GM19463 (cell line): ENCODE results near the gene RABGAP1.
"Not testable (repeated sequence)": the region's sequence is repeated elsewhere in the genome, so short reads cannot be mapped to it uniquely, and the experiment has no call there.

Source experiments
- ATAC-seq: cut with Tn5 transposase; IDR thresholded peaks from one replicate; pipeline ENCODE4 v1.9.1; 2021; ENCODE audit warnings: mild to moderate bottlenecking, moderate library complexity; ENCODE audit not compliant: unreplicated experiment

RABGAP1 gene

GRCh38 chr9:122940749-122941581, at the start of gene RABGAP1:
Gene RABGAP1, plus strand, starts transcription at chr9:122941020. Its CDS starts 16,040 bp downstream, at chr9:122957060.
- peak; percentile 98 for ATAC-seq

DNA sequence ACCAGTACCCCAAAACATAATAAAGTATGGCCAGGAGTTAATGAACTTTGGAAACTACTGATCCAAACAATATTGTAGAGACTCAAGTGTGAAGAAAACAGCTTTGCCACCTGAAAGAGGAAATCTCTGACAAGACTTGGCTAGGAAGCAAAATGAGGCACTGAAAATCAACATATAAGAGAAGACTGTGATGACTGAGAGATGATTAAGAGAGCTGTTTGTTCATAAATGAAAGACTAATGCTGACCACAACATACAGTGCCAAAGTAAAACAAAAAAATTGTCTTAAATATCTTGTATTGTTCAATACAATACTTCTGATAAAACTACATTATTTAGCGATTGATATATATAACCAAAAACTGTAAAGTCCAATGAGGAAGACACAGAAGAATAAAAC, 42.9 kb upstream of the RABGAP1 start:
- ATAC-seq, result no peak

GRCh38 chr9:122900791-122901190, 40.0 kb upstream of the RABGAP1 start:
- ATAC-seq, result no peak

DNA sequence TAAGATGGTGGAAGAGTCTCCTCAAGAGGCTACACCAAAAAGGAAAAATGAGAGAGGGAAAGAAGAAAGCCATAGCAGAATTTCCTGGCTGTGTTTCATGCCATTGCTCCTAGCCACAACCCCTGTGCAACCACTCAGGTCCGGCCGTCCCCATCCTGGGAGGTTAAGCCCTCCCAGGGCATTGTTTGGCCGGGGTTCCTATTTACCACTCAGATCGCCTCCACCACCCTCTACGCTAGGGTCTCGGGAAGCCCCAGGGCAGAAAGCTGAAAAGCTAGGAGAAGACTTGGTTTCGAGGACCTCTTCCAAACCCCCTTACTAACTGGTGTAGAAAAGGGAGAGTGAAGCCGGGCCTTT, 36.4 kb upstream of the RABGAP1 start:
- ATAC-seq, result peak; percentile 23

- peak; percentile 83 for ATAC-seq
These were observed 35.8 kb upstream of the RABGAP1 start, which contains the start of gene RC3H2 for GRCh38 chr9:122904823-122905710. Gene RC3H2, minus strand, starts transcription at chr9:122905359. Its CDS starts 7,850 bp downstream, at chr9:122897509.

- ATAC-seq, result not testable (repeated sequence)
These were observed 34.7 kb upstream of the RABGAP1 start for GRCh38 chr9:122906122-122906521.

DNA sequence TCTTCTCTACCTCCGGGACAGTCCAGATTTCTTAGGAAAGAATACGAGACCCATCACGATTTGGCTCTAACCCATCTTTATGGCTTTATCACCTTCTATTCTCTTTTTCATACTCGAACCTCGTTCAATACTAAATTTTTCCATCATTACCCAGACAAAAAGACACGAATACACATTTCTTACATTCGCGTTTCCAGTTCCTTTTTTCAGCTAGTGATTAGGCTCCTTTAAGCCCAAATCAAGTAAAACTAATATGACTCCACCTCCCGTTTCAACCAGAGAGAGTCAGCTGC, 28.2 kb upstream of the RABGAP1 start:
- no peak for ATAC-seq

DNA sequence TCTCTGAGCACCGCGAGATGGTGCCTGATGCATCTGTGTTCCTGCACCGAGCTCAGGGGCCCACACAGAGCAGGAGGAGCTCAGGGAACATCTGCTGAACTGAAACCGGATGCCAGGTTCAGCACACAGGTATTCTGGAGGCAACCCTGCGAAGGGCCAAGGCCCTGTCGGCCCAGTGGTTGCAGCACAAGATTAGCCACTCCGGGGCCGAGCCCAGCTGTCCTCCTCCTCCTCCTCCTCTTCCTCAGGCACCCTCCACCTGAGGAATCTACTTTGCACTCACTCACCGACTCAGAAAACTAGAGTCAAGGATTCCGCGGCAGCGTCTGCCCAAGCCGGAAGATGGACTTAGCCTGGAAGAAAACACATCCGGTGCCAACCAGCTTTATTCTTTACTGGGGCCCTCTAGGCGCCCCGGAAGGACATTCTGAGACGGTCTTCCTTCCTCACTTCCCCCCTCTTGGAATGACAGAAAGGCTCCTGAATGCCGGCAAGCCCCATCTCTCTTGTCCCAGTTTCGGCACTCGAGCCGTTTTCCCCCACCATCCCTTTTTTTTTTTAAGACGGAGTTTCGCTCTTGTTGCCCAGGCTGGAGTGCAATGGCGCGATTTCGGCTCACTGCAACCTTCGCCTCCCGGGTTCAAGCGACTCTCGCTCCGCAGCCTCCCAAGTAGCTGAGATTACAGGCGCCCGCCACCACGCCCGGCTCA, 27.7 kb upstream of the RABGAP1 start, which contains the start of gene ZBTB6:
ZBTB6 (minus strand) TSS at position 360 of the 710 bp plus-strand sequence. CDS start 1,251 bp downstream, outside the sequence.
- peak; percentile 98 for ATAC-seq

DNA sequence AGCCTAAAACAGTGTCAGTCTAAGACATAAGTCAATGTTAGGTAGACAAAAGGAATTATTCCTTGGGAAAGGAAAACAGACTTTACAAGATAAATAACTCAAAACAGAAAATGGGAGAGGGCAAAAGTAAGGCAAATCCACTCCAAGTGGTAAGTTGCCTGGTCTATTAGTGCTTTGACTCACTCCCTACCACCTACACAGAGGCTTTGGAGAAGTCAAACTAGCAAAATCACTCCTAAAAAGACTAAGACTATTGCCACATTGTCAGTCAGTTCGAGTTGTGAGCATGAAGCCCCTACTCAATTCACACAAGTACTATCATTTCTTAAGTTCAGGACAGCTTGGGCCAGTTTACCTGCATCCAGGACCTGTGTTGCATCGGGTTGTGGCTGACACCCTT, 22.5 kb upstream of the RABGAP1 start:
- ATAC-seq, result no peak

DNA sequence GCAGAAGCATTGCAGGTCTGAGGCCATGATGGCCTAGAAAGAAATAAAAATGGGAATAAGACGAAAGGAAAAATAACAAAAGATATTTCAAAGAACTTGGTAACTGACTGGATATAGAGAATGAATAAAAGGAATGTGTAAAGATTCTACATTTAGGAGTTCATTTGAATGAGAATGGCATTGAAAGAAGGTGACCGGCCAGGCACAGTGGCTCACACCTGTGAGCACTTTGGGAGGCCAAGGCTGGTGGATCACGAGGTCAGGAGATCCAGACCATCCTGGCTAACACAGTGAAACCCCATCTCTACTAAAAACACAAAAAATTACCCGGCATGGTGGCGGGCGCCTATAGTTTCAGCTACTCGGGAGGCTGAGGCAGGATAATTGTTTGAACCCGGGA, 18.1 kb upstream of the RABGAP1 start:
- ATAC-seq, result no peak

- no peak for ATAC-seq
These were observed 16.9 kb upstream of the RABGAP1 start for GRCh38 chr9:122923947-122924346.

DNA sequence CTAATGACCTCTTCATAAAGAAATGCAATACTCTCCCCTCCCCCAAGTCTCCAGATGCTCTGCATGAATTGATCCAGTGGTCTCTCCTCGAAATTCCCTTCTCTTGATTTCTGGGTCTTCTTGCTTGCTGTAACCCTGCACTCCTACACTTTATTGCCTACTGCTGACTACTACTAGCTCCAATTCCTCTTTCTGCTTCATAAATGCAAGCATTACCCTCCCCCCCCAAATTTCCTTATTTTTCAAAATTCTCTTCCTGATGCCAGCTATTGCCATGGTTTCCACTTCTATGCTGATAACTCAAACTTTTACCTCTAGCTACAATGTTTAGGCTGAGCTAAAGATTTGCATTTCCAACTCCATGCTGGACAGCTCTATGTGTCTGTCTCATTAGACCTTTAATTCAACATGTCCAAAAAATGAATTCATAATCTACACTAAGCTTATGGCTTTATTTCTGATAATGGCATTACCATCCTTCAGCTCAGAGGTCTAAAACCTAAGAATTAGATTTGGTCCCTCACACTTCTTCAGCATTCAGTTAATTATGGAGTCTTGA, 10.9 kb upstream of the RABGAP1 start:
- no peak for ATAC-seq

- peak; percentile 16 for ATAC-seq
These were observed 10.1 kb upstream of the RABGAP1 start for GRCh38 chr9:122930541-122931225.

DNA sequence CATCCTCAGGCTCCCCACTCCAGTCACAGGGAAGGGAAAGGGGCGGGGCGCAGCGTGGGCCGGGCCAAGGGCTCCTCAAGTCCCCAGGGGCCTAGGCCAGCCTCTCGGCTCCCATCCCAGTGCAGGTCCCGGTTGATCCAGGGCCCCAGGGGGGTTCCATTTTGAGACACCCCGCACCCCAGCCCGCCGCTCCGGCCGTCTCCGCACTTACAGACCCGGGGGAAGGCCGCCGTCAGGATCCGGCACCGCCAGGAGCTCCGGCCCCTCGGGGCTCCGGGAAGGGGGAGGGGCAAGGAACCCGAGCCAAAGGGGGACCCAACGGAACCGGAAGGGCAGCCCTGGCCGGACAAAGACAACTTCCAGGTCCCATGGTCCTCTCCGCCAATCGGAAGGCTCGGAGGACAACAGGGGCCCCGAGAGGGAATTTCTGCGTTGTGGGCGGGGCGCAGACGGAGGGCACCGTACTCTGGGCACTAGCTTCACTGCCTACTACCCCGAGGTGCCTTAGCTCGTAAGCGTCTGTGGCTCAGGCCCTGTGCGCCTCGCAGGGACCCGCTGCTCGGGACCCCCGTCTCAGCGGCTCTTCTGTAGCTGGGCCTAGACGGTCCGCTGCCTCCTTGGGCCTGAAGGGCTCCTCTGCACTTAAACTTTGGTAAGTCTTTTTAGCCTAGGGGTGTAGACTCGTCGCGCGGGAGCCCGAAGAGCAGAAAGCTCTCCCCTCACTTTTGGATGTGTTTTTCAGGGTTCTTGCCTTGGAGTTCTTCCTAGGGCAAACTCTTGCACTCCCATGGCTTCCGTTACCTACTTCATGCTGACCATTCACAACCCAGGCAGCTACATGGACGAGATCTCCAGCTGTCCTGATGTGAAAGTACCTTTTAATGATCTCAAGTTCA, 9.3 kb upstream of the RABGAP1 start, which contains the start of gene ZBTB26:
ZBTB26 (minus strand) TSS at position 287 of the 896 bp plus-strand sequence. CDS start 11,578 bp downstream, outside the sequence.
- peak; percentile 98 for ATAC-seq

DNA sequence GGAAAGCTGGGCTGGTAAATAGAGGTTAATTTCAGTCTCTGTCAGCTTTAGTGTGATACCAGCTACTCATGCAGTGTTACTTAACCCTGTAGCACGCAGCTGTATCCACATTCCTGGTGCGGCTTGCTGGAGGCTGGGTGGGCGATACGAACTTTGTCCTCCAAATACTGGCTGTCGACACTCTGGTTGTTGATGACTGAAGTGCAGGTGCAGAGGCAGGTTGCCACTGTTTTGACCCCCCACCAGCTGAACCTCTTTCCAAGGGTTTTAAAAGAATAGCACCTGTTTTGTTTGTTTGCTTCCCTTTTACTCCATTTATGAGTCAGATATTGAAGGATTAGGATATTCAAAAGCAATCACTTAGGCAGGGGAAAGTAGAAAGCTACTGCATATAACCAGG, 4.4 kb upstream of the RABGAP1 start:
- no peak for ATAC-seq

DNA sequence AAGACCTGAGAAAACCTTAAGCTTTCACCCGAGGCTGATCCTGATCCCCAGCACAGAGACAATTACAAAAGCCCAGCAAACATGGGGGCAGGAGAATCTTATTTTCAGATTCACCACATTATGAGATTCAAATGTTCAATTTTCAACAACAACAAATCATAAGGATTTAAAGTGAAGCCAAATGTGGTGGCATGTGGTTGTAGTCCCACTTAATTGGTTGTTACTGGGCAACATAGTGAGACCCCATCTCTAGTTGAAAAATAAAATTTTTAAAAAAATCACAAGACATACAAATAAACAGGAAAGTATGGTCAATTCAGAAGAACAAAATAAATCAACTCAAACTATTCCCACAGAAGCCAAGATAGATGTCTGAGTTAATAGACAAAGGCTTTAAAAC, 3.9 kb upstream of the RABGAP1 start:
- no peak for ATAC-seq

GRCh38 chr9:122939601-122940000, 1.2 kb upstream of the RABGAP1 start:
- no peak for ATAC-seq

DNA sequence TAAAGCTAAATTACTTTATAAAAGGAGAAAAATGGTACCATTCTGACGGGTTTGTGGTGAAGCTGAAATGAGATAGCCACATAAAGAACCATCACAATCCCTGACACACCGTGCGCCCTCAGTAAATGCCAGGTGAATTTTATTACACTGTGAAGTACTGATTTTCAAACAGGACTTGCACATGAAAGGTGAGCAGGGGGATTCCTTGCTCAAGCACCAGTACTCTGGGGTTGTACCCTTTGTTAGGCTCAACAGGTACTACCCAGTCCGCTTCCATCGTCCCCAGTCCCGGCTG, 419 bp upstream of the RABGAP1 start:
- no peak for ATAC-seq

GRCh38 chr9:122941582-122942234, 888 bp downstream of the RABGAP1 start:
- ATAC-seq, result no peak
